ENCODE data around the gene CLDN18. TPM values are rescaled to one million over a fixed set of nuclear protein-coding genes. Genes with fewer than 3 reads are reported as not detected.

Gene CLDN18
- total and polyA plus RNA-seq, 2 donors (not counting 1 experiment from before 2014, with no cell fraction given) = not detected

GRCh38 chr3:137988982-137989381, 21.0 kb upstream of the CLDN18 start:
- H3K36me3 ChIP-seq (replicated peaks in 1 of 2; ENCODE audit: control extremely low read depth in 1 of 2, control insufficient read depth in 1 of 2, extremely low read depth in 1 of 2, insufficient read depth in 2 of 2, low read length in 1 of 2) = no peaks in the 10 kb centered on the region
- no CpG with 5 or more reads among the region's 3 CpGs for WGBS (ENCODE audit: insufficient coverage)
- H3K9me3 ChIP-seq (ENCODE audit: control extremely low read depth in 1 of 3, control insufficient read depth in 2 of 3, insufficient read depth in 1 of 3, low read length in 2 of 3) = no peaks in the 10 kb centered on the region
- no peaks in the 10 kb centered on the region for H3K27me3 Mint-ChIP-seq
- H3K79me2 ChIP-seq (ENCODE audit: control insufficient read depth, insufficient read depth, low read length) = no peaks in the 10 kb centered on the region
- H3K4me3 Mint-ChIP-seq = no peak overlapping the region
- no peak for TF ChIP-seq EZH2 (IDR thresholded peaks at IDR 0.05; ENCODE audit: borderline replicate concordance, insufficient read depth, low read depth, low read length, poor library complexity, severe bottlenecking)
- TF ChIP-seq, protein P1, sequence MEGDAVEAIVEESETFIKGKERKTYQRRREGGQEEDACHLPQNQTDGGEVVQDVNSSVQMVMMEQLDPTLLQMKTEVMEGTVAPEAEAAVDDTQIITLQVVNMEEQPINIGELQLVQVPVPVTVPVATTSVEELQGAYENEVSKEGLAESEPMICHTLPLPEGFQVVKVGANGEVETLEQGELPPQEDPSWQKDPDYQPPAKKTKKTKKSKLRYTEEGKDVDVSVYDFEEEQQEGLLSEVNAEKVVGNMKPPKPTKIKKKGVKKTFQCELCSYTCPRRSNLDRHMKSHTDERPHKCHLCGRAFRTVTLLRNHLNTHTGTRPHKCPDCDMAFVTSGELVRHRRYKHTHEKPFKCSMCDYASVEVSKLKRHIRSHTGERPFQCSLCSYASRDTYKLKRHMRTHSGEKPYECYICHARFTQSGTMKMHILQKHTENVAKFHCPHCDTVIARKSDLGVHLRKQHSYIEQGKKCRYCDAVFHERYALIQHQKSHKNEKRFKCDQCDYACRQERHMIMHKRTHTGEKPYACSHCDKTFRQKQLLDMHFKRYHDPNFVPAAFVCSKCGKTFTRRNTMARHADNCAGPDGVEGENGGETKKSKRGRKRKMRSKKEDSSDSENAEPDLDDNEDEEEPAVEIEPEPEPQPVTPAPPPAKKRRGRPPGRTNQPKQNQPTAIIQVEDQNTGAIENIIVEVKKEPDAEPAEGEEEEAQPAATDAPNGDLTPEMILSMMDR (IDR thresholded peaks at IDR 0.05) = no peak
- H3K27me3 ChIP-seq (replicated peaks in 1 of 4; ENCODE audit: control extremely low read depth in 1 of 4, control insufficient read depth in 3 of 4, insufficient read depth in 4 of 4, low read length in 3 of 4) = no peaks in the 10 kb centered on the region
- peaks cover 1% of the 10 kb centered on the region for H3K9me3 Mint-ChIP-seq (ENCODE audit: insufficient read depth)
- no peaks in the 10 kb centered on the region for H3K4me1 Mint-ChIP-seq
- ChIA-PET CTCF (no interaction called here), POLR2A (no interaction called here)
- no peak overlapping the region for H3K27ac Mint-ChIP-seq
- no peaks in the 10 kb centered on the region for H3K4me1 ChIP-seq (ENCODE audit: control insufficient read depth in 2 of 2, insufficient read depth in 2 of 2, low read length in 2 of 2)
- no peak overlapping the region for H3K9ac ChIP-seq (ENCODE audit: low read length)
- no peak overlapping the region for H2AFZ ChIP-seq (ENCODE audit: insufficient read depth, low read depth, low read length, poor library complexity, severe bottlenecking)
- DNase-seq = no peak
- no peaks in the 10 kb centered on the region for H4K20me1 ChIP-seq (ENCODE audit: control insufficient read depth, insufficient read depth, low read length, poor library complexity, severe bottlenecking)
- no peak overlapping the region for H3K27ac ChIP-seq (ENCODE audit: low read length in 2 of 2)
- no peak overlapping the region for H3K4me3 ChIP-seq (ENCODE audit: control extremely low read depth in 1 of 5, extremely low read depth in 1 of 5, insufficient read depth in 1 of 5, low read depth in 2 of 5, low read length in 4 of 5)
- H3K4me2 ChIP-seq (replicated peaks; ENCODE audit: low read depth, low read length, poor library complexity, severe bottlenecking) = no peak overlapping the region
- intact Hi-C loops (cut with micrococcal nuclease) = no loop called here
- no peak for ATAC-seq (ENCODE audit: low read depth)

DNA sequence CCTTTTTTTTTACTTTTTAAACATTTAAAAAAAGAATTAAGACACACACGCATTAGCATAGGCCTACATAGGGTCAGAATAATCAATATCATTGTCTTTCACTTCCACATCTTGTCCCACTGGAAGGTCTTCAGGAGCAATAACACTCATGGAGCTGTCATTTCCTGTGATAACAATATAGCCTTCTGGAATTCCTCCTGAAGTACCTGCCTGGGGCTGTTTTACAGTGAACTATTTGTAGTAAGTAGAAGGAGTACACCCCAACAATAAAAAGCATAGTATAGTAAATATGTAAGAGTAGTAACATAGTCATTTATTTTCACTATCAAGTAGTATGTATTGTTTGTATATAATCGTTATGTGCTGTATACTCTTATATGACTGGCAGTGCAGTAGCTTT, 19.5 kb upstream of the CLDN18 start:
- no peak overlapping the region for H3K27ac Mint-ChIP-seq
- POLR2A ChIA-PET = no interaction called here

More for the DNA sequence above, 19.5 kb upstream of the CLDN18 start:
- Histone ChIP-seq H3K4me2 (replicated peaks; ENCODE audit: low read depth, low read length, poor library complexity, severe bottlenecking) (no peak overlapping the region), H3K79me2 (ENCODE audit: control insufficient read depth, insufficient read depth, low read length) (no peaks in the 10 kb centered on the region), H3K9me3 (ENCODE audit: control extremely low read depth in 1 of 3, control insufficient read depth in 2 of 3, insufficient read depth in 1 of 3, low read length in 2 of 3) (no peaks in the 10 kb centered on the region), H4K20me1 (ENCODE audit: control insufficient read depth, insufficient read depth, low read length, poor library complexity, severe bottlenecking) (no peaks in the 10 kb centered on the region), H3K4me1 (ENCODE audit: control insufficient read depth in 2 of 2, insufficient read depth in 2 of 2, low read length in 2 of 2) (no peaks in the 10 kb centered on the region), H3K27ac (ENCODE audit: low read length in 2 of 2) (no peak overlapping the region), H3K9ac (ENCODE audit: low read length) (no peak overlapping the region), H3K27me3 (replicated peaks in 1 of 4; ENCODE audit: control extremely low read depth in 1 of 4, control insufficient read depth in 3 of 4, insufficient read depth in 4 of 4, low read length in 3 of 4) (no peaks in the 10 kb centered on the region), H3K36me3 (replicated peaks in 1 of 2; ENCODE audit: control extremely low read depth in 1 of 2, control insufficient read depth in 1 of 2, extremely low read depth in 1 of 2, insufficient read depth in 2 of 2, low read length in 1 of 2) (no peaks in the 10 kb centered on the region), H3K4me3 (ENCODE audit: control extremely low read depth in 1 of 5, extremely low read depth in 1 of 5, insufficient read depth in 1 of 5, low read depth in 2 of 5, low read length in 4 of 5) (no peak overlapping the region), H2AFZ (ENCODE audit: insufficient read depth, low read depth, low read length, poor library complexity, severe bottlenecking) (no peak overlapping the region)
- no CpG with 5 or more reads among the region's 2 CpGs for WGBS (ENCODE audit: insufficient coverage)
- Mint-ChIP-seq H3K9me3 (ENCODE audit: insufficient read depth) (peaks cover 5% of the 10 kb centered on the region), H3K4me3 (no peak overlapping the region), H3K4me1 (no peaks in the 10 kb centered on the region), H3K27me3 (no peaks in the 10 kb centered on the region)
- ATAC-seq (ENCODE audit: low read depth) = no peak
- CTCF ChIA-PET = no interaction called here
- intact Hi-C loops (cut with micrococcal nuclease) = no loop called here
- TF ChIP-seq EZH2 (IDR thresholded peaks at IDR 0.05; ENCODE audit: borderline replicate concordance, insufficient read depth, low read depth, low read length, poor library complexity, severe bottlenecking) = no peak
- TF ChIP-seq, protein P1 (IDR thresholded peaks at IDR 0.05) = no peak
- DNase-seq = no peak

Data from B cell (primary cell).